Measurements from ENCODE around the gene CD52. TPM values are rescaled to one million over a fixed set of nuclear protein-coding genes. Genes with fewer than 3 reads are reported as not detected.

CD52 gene
- total RNA-seq, 1 donor from 2014 or later = not detected

DNA sequence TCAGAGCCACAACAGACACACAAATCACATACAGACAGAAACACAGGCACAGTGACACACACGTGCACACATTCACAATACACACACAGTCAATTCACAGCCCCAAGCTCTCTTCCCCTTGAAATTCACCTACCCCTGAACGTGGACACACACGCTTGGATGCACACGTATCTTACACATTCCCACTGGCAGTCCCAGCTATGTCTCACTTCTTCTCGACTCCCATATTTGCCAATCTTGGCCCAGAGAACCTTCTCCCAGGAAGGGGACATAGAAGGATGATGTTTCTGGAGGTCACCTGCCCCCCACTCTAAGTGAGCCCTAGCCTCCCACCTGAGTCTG, 34.6 kb downstream of the CD52 start:
- no peak for DNase-seq (ENCODE audit: low read depth)

DNA sequence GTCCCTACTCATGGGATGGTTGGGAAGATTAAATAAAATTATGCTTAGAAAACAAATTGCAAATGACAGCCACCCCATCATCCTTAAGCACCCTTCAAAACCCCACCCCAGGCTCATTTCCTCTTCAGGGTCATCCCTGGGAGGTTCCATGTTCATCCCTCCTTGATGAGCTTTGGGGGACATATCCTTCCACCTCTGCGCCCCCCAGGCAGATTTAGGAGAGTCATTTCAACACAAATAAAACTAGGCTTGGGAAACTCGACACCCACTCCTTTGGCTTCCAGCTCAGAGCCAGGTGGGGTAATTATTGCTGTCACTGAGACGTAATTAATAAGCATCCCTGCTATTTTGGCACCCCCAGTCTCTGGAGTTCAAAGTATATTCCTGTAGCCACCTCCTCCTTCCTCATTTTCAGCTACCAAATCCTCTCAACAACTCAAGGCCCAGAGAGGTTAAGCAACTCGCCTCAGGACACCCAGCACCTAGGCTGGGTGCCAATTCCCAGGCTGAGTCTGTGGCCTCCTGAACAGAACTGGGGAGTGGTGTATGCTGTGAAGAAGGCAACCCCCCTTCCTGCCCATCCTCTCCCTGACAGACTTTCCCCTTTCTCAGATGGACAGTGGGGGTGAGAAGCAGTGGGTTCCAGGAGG, 35.6 kb downstream of the CD52 start:
- DNase-seq (ENCODE audit: low read depth) = no peak

DNA sequence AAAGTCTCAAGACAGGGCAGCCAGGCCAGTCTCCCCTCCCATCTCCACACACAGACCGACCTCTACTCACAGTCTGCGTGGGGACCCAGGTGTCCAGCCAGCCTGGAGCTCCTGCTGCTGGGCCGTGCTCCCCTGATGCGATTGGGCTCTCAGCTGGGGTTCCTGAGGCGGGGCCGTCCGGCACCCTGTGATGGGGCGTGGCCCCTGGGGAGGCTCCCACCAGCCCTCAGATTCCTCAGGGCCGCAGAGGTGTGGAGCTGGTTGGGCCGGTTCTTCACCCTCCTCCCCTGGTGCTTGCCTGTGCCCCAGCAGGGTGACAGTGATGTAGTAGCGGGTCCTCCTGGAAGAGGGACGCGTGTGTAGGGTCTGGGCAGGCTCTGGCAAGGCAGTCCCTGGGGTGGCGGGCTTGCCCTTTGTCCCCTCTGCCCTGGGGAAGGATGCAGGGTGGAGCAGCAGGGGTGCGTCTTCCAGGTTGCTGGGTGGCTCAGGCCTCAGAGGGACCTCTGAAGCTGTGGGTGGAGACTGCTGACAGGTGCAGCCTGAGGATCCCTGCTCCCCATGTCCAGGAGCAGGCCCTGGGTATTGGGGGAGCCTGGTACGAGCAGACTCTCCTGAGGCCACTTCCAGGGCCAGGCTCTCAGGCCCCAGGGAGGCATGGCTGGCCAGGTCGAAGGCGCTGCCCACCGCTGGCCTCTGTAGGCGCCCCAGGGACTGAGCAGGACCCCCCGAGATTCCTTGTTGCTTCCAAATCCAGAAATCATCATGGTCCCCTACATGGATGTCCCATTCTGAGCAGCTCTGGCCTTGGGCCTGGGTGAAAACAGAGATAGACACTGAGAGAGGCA, 36.4 kb downstream of the CD52 start, which contains the start of gene CRYBG2:
Gene CRYBG2 (minus strand): TSS at position 155 of the 845 bp plus-strand sequence. CDS start 7,473 bp downstream, outside the sequence.
- no peak for DNase-seq (ENCODE audit: low read depth)

DNA sequence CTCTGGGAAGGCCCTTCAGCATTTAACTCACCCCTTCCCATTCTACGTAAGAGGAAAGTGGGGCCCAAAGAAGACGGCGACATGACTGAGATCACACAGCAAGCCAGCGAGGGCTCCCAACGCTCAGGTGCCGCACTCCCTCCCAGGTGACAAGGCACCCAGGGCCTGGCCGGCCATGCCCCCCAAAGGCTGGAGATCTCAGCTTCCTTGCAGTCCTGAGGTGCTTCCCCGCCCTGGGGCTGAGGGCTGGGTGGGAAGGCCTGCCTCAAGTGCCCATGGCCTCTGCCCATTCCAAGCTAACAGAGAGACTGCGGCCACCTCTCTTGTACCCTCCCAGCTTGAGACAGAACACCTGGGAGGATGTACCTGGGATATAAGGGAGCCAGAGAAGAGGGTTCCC, 37.2 kb downstream of the CD52 start:
- no peak for DNase-seq (ENCODE audit: low read depth)

DNA sequence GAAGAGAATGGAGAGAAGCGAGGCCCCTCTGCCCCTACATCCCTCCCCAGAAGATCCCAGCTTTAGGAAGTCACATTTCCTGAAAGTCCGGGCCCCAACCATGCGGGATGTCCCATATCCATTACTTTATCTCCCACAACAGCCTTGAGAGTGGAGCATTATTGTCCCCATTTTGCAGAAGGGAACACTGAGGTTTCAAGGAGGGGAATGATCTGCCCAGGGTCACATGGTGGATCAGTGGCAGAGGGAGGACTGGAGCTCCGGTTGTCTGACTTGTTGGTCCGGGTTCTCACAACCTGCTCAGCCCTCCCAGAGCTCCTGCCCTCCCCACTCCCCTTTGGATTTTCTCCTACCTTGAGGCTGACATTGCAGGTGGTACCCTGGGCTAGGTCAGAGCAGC, 38.3 kb downstream of the CD52 start:
- no peak for DNase-seq (ENCODE audit: low read depth)

DNA sequence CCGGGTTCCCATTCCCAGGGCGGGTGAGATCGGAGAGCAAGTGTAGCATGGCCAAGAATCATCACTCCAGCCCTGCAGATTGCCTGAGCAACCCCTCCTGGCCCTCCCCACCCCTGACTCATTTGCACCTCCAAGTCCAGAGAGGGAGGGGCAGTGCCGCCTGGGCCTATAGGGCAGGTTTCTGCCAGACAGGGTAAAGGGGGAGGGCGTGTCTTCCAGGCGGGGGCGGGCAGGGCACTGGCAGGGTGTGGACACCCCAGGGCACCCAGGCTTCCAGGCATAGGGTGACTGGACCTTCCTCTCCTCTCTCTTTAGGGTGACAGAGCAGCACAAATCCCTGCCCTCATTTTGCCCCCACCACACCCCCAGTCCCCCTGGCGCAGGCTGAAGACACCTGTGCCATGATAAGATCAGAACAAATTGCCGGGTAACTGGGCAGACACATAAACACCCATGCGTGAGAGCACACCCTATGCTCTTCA, 39.4 kb downstream of the CD52 start:
- no peak for DNase-seq (ENCODE audit: low read depth)

DNA sequence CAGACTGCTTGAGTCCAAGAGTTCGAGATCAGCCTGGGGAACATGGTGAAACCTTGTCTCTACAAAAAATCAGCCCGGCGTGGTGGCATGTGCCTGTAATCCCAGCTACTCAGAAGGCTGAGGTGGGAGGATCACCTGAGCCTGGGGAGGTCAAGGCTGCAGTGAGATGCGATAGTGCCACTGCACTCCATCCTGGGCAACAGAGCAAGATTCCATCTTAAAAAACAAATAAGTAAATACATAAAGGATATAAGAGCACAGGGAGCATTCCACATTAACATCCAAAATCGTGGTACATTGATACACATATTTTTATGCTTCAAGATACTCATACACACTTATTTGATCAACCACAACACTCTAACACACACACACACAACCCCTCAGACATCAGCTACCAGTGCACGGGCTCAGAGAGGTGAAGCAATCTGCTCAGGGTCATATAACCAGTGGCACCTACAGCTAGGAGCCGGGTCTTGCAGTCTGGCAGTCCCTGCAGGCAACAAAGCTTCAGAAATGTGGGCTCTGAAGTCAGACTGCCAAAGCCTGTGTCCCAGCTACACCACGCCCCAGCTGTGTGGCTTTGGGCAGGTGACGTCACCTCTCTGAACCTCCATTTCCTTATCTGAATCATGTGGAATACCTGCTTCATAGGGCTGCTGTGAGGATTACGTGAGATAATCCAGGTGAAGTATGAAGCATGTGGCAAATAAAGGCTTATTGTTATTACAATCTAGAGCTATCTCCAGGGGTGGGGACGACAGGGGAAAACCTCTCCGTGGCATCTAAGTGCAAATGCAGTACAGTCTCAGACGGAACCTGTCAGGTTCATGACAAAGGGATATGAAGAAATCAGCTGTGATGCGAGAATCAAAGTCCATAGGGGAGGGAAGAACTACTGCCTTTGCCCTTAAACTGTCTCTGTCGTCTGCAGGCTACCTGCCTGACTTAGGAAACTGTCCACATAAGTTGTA, 40.9 kb downstream of the CD52 start:
- DNase-seq (ENCODE audit: low read depth) = no peak

DNA sequence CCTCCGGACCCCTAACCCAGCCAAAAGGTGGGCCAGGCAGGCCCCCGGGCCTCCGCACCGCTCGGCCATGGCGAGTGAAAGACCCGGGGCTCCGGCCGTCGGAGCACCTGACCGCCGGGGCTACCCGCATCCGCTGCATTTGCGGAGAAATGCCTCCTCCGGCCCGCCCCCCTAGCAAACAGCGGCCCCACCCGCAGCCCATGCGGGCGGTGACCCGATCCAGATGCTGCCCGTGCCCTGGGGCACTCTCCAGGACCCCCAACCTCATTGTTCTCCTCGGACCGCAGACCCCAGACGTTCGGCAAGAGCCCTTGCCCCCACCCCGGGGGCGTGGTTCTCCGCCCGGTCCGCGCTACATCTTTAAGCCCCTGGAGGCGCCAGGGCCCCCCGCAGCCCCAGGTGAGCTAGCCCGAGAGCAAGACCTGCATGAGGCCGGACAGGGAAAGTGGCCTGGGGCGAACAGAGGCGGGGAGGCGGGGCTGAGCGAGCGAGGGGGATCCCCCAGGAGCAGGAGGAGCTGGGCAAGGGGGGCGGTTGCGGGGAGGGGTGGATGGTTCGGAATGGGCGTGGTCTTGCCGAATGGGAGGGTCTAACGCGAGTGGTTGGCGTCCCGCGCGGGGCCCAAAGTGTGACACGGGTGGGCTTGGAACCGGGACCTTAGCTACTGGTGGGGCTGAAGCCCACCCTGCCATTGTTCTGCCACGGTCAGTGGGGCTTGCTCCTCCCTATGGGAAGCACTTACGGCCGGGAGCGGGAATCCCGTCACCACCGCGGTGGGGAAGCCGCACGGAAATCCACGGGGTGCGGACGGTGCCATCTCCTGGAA, 42.4 kb downstream of the CD52 start:
- DNase-seq (ENCODE audit: low read depth) = no peak

DNA sequence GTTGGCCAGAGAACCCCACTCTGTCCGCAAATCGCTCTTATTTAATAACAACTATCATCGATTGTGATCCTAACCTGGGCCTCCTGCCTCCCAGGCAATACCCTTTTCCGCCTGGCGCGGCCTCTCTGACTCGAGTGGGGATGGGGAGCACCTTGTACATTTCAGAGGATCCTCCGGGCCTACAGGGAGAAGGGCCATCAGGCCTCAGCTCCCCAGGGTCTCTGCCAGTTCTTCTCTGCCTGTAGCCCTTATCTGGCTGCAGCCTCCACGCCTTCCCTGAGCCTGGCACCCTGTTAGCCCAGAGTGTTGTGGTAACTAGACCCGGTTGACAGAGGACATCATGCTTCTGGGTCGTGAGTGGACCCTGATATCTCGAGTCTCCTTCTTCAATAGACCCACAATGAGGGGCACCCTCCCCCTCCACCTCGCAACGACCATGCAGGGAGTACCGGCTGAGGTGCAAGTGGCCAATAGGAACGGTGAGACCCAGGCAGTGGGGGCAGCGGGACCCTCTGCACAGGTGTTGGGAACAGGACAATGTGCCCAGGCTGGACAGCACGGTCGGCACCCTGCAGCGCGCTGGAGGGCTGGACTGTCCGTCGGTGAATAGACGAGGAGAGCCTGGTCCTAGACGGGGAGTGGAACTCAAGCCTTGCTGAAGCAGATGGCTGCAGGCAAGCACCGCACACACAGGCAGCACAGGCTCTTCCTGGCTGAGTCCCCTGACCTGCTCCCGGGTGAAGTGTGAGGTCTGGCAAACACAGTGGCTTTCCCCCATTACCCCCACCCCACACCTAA, 43.2 kb downstream of the CD52 start:
- DNase-seq (ENCODE audit: low read depth) = no peak

DNA sequence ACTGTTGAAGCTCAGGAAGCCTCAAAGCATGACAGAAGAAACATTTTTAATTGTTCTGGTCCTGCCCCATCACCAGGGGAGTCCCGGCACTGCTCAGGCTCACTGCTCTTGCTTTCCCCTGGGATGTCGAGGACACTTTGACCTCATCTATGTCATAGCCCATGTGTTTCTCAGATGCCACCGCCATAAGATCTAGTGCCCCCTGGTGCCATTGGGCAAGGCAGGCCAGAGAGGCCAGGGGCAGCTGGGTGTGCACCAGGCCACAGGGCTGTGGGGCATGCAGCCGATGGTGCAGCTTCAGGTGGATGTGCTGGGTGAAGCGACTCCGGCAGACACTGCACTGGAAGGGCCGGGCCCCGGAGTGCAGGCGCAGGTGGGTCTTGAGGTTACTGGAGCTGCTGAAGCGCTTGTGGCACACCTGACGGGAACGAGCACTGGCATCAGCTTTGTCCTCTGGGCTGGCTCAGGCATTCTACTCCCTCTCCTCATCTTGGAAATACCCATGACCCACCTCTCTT, 43.9 kb downstream of the CD52 start:
- DNase-seq (ENCODE audit: low read depth) = no peak

DNA sequence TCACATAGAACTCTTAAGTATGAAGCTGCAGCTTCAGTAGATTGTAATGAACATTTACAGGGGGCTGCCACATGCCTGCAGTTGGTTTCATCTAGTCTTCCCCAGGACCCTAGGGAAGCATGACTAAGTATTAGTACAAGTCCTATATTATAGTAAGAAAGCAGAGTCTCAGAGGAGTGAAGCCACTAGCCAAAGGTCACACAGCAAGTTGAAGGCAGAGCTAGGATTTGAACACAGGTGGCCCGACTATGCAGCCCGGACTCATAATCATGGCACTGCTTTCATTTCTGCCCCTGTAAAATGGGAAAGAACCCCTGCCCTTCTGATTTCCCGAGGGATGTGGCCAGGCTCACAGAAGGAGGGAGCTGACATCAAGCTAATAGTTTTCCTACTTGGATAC, 44.6 kb downstream of the CD52 start:
- no peak for DNase-seq (ENCODE audit: low read depth)

DNA sequence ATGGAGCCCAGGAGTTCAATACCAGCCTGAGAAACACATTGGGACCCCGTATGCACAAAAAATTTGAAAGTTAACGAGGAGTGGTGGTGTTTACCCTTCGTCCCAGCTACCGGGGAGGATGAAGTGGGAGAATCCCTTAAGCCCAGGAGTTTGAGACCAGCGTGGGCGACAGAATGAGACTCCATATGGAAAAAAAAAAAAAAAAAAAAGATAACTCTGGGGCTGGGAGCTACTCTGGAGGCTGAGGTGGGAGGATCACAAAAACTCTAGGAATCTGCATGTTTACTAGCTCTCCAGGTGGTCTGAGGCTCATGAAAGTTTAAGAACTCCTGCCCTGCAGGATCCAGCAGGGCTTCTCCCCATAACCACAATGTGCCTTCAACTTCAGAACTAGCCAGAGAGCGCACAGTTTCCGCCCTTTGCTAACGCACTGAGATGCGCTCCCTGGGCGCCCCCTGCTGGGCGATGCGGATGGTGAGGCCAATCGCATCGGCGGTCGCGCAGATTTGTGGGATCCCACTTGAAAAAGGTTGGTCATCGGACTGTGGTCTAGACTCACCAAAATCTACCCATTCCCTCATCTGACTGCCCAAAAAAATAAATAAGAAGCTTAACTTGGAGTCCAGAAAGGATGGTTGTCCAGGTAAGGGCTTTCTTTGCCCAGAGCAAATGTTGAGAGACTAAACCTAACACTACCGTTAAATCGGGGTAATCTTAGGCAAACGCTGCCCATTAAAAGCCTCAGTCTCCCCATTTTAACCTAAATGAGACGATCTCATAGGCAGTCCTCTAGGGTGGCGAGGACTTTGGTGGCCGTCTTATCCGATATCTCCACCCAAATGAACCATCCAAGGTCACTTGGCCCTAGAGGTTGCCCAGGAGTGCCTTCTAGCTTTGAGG, 46.0 kb downstream of the CD52 start:
- DNase-seq (ENCODE audit: low read depth) = peak; percentile 75

DNA sequence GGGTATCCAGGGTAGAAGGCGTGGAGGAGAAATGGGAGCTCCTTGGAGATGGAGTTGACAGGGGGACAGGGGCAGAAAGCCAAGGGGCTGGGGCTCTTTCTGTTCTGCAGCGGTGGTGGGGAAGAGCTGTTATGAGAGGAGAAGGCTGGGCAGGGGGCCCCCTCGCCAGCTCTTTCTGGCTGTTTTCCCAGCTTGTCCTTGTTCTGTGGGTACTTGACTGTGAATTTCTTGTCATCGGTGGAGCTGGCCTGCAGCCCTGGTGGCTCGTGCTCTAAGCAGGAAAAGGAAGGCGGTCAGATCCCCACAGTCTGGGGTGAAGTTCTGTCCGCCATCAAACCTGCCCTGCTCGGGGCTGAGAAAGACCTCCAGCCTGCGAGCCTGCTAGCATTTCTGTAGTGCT, 47.2 kb downstream of the CD52 start:
- no peak for DNase-seq (ENCODE audit: low read depth)

DNA sequence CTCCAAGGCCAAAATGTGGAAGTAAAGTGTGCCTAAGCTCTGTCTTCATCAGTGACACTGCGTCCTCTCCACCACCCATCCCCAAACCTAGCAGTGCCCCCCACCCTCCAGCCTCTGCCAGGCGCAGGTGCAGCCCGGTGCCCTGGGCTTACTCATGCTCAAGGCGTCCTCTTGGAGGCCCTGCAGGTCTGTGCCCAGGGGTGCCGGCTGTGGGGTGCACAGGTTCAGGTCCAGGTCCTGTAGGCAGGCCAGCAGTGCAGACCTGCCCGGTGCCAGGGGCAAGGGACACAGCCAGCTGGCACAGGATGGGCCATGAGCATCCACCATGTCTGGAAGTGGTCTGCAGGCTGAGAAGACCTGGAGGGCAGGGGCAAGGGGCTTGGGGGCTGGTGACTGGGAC, 49.7 kb downstream of the CD52 start:
- DNase-seq (ENCODE audit: low read depth) = no peak

DNA sequence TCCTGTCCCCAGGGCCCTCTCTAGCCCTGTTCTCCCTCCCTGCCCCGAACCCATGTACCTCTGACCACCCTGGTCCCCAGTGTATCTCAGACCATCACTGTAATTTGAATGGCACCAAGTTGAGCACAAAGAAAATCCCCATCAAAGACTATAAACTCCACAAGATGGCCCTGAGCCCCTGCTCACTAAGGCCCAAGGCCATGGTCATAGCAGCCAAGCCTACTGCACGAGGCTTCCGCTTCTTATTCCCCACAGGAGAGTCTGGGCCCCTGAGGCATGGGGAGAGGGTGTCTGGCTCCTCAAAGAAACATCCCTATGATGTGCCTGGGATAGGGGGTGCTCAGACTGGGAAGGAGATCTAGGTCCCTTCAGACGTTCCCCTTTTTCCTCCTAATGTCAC, 50.2 kb downstream of the CD52 start:
- DNase-seq (ENCODE audit: low read depth) = no peak

DNA sequence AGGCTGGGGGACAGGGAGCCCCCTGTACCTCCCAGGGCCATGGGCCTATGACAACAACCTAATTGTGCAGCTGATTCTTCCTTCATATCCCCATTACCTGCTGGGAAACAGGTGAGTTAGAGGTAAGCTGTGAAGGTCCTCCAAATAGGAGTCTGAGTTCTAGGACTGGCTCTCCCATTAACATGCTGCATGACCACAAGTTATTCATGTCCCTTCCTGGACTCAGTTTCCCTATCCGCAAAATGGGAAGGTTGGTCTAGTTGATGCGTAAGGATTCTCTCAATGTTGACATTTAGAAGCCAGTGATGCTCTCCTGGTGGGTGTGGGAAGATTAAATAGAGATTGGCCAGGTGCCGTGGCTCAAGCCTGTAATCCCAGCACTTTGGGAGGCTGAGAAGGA, 50.7 kb downstream of the CD52 start:
- DNase-seq (ENCODE audit: low read depth) = no peak
